B cell (primary cell): Measurements from ENCODE around the gene PDZD2. TPM values are rescaled to one million over a fixed set of nuclear protein-coding genes. Genes with fewer than 3 reads are reported as not detected.

Source experiments
- ATAC-seq: fragments of 200-7000 bp; cut with Tn5 transposase; one replicate; pipeline ENCODE4 v1.10.0; 2021; ENCODE audit warnings: low read depth, mild to moderate bottlenecking, moderate number of reproducible peaks, moderate library complexity
- CTCF ChIA-PET: fragments of 350-600 bp; sonication (Branson Sonifier 250); formaldehyde crosslinking; loops from one replicate; lab custom pipeline; 2021; ENCODE audit warnings: antibody characterized with exemption, inconsistent platforms; lab: Charles Lee
- POLR2A ChIA-PET: fragments of 350-600 bp; sonication (Branson Sonifier 250); formaldehyde crosslinking; loops from one replicate; lab custom pipeline; 2021; ENCODE audit warnings: antibody characterized with exemption; lab: Charles Lee
- DNase-seq: peaks from one replicate; pipeline ENCODE4 v3.0.0; 2013
- H2AFZ ChIP-seq: 2 replicates; pipeline ENCODE4 v1.6.1; 2012; ENCODE audit warnings: mild to moderate bottlenecking, low read depth, low read length; ENCODE audit not compliant: insufficient read depth, poor library complexity, severe bottlenecking
- H3K27ac ChIP-seq, 2 donors: 1 replicate in 1 of 2; 2 replicates in 1 of 2; pipeline ENCODE4 v1.5.1; 2012 to 2013; ENCODE audit warnings: low read length in 2 of 2, mild to moderate bottlenecking in 2 of 2, moderate library complexity in 1 of 2
- H3K27me3 ChIP-seq, 4 experiments: fragments of 200-600 bp in 1 of 4; sonication (generic) in 1 of 4; replicated peaks in 1 of 4; 1 replicate in 2 of 4; 2 replicates in 2 of 4; pipeline versions ENCODE4 v1.6.1 to v1.7.0; 2013 to 2016; ENCODE audit warnings: low read length in 3 of 4, mild to moderate bottlenecking in 2 of 4, mixed read lengths in 1 of 4, moderate library complexity in 1 of 4; ENCODE audit not compliant: insufficient read depth in 4 of 4, control insufficient read depth in 3 of 4; ENCODE audit errors: control extremely low read depth in 1 of 4
- H3K36me3 ChIP-seq, 2 experiments: replicated peaks in 1 of 2; 1 replicate in 1 of 2; 2 replicates in 1 of 2; pipeline versions ENCODE4 v1.6.1 to v1.7.1; 2013; ENCODE audit warnings: low read length in 1 of 2; ENCODE audit not compliant: insufficient read depth in 2 of 2, control insufficient read depth in 1 of 2; ENCODE audit errors: control extremely low read depth in 1 of 2, extremely low read depth in 1 of 2
- H3K4me1 ChIP-seq, 2 donors: fragments of 200-600 bp in 1 of 2; sonication (generic) in 1 of 2; 1 replicate in 1 of 2; 2 replicates in 1 of 2; pipeline versions ENCODE4 v1.5.1 to v1.6.1; 2013 to 2017; ENCODE audit warnings: low read length in 2 of 2; ENCODE audit not compliant: control insufficient read depth in 2 of 2, insufficient read depth in 2 of 2
- H3K4me2 ChIP-seq: replicated peaks from 2 replicates; pipeline ENCODE3; 2012; ENCODE audit warnings: mild to moderate bottlenecking, low read depth, low read length; ENCODE audit not compliant: poor library complexity, severe bottlenecking
- H3K4me3 ChIP-seq, 5 experiments: fragments of 200-600 bp in 1 of 5; sonication (generic) in 1 of 5; 1 replicate in 3 of 5; 2 replicates in 2 of 5; pipeline versions ENCODE4 v1.5.1 to v1.7.0; 2011 to 2016; ENCODE audit warnings: low read length in 4 of 5, mild to moderate bottlenecking in 4 of 5, low read depth in 2 of 5, control low read depth in 1 of 5, moderate library complexity in 1 of 5; ENCODE audit not compliant: insufficient read depth in 1 of 5; ENCODE audit errors: control extremely low read depth in 1 of 5, extremely low read depth in 1 of 5
- H3K79me2 ChIP-seq: fragments of 200-600 bp; sonication (generic); one replicate; pipeline ENCODE4 v1.6.0; 2016; ENCODE audit warnings: low read length; ENCODE audit not compliant: control insufficient read depth, insufficient read depth
- H3K9ac ChIP-seq: fragments of 200-600 bp; sonication (generic); 2 replicates; pipeline ENCODE4 v1.6.1; 2017; ENCODE audit warnings: mild to moderate bottlenecking, low read length, moderate library complexity
- H3K9me3 ChIP-seq, 3 donors: one replicate each; pipeline versions ENCODE4 v1.6.1 to v1.7.1; 2013; ENCODE audit warnings: low read length in 2 of 3; ENCODE audit not compliant: control insufficient read depth in 2 of 3, insufficient read depth in 1 of 3; ENCODE audit errors: control extremely low read depth in 1 of 3
- H4K20me1 ChIP-seq: 2 replicates; pipeline ENCODE4 v1.6.0; 2012; ENCODE audit warnings: mild to moderate bottlenecking, low read length; ENCODE audit not compliant: insufficient read depth, control insufficient read depth, poor library complexity, severe bottlenecking
- H3K27ac Mint-ChIP-seq: one replicate; pipeline ENCODE4 v1.8.0; 2021; ENCODE audit warnings: mixed read lengths
- H3K27me3 Mint-ChIP-seq: one replicate; pipeline ENCODE4 v1.8.0; 2021; ENCODE audit warnings: mixed read lengths
- H3K4me1 Mint-ChIP-seq: one replicate; pipeline ENCODE4 v1.8.0; 2021; ENCODE audit warnings: mixed read lengths
- H3K4me3 Mint-ChIP-seq: one replicate; pipeline ENCODE4 v1.8.0; 2021; ENCODE audit warnings: mixed read lengths
- H3K9me3 Mint-ChIP-seq: one replicate; pipeline ENCODE4 v1.8.0; 2022; ENCODE audit warnings: mixed read lengths; ENCODE audit not compliant: insufficient read depth
- CTCF ChIP-seq: fragments of 200-600 bp; IDR thresholded peaks from one replicate; pipeline ENCODE4 v1.8.0; 2022; ENCODE audit warnings: antibody characterized with exemption, mild to moderate bottlenecking
- EZH2 ChIP-seq: IDR thresholded peaks from 2 replicates; pipeline ENCODE4 v1.6.1; 2012; ENCODE audit warnings: borderline replicate concordance, low read depth, mild to moderate bottlenecking, moderate library complexity, low read length; ENCODE audit not compliant: insufficient read depth, poor library complexity, severe bottlenecking
- WGBS: methylation state at CpG from one replicate; pipeline ENCODE4 v1.1.5; 2013; ENCODE audit warnings: missing lambda C conversion rate; ENCODE audit not compliant: insufficient coverage; 5-methylcytosine and 5-hydroxymethylcytosine counted together
- intact Hi-C: fragments of 100-400 bp; cut with micrococcal nuclease; formaldehyde crosslinking; loops from one replicate; pipeline ENCODE4 v1.10.0; 2022
- polyA plus RNA-seq: library from polyadenylated mRNA; depleted of rRNA; stranded (reverse); fragments of >200 nt; gene quantifications from 2 replicates; pipeline ENCODE4 v1.2.3, GENCODE V29; 2012
- total RNA-seq, 2 donors: library from RNA; stranded (reverse); fragments of 120-200 nt in 1 of 2; gene quantifications; 1 replicate in 1 of 2; 2 replicates in 1 of 2; pipeline versions ENCODE4 v1.2.3 to v1.2.4, GENCODE V29; 2013 to 2022

The PDZD2 gene
- total and polyA plus RNA-seq, 2 donors (not counting 1 experiment from before 2014, with no cell fraction given) = not detected

GRCh38 chr5:31692561-31693221 lies 53.8 kb downstream of the PDZD2 start:
- Histone ChIP-seq H3K4me2 (no peak overlapping the region), H2AFZ (no peak overlapping the region), H3K79me2 (no peaks in the 10 kb centered on the region), H3K27ac (no peak overlapping the region), H3K4me1 (no peaks in the 10 kb centered on the region), H3K9ac (no peak overlapping the region), H3K9me3 (peaks cover 0 to 7% (median 0%) of the 10 kb centered on the region in 3 donors), H4K20me1 (no peaks in the 10 kb centered on the region), H3K27me3 (no peaks in the 10 kb centered on the region), H3K4me3 (no peak overlapping the region), H3K36me3 (no peaks in the 10 kb centered on the region)
- no peak for TF ChIP-seq EZH2
- no peak for TF ChIP-seq CTCF
- 96% methylated on average over 17 of the region's 17 CpGs for WGBS
- intact Hi-C loops = no loop called here
- ChIA-PET POLR2A (no interaction called here), CTCF (no interaction called here)
- Mint-ChIP-seq H3K4me3 (no peak overlapping the region), H3K4me1 (no peaks in the 10 kb centered on the region), H3K27ac (no peak overlapping the region), H3K9me3 (no peaks in the 10 kb centered on the region), H3K27me3 (no peaks in the 10 kb centered on the region)
- no peak for ATAC-seq
- no peak for DNase-seq

GRCh38 chr5:31698673-31699072 lies 59.7 kb downstream of the PDZD2 start:
- TF ChIP-seq EZH2 = no peak
- no peak for TF ChIP-seq CTCF
- Histone ChIP-seq H3K27ac (no peak overlapping the region), H3K36me3 (no peaks in the 10 kb centered on the region), H3K9me3 (no peaks in the 10 kb centered on the region), H3K4me1 (no peaks in the 10 kb centered on the region), H4K20me1 (no peaks in the 10 kb centered on the region), H3K79me2 (no peaks in the 10 kb centered on the region), H3K9ac (no peak overlapping the region), H3K4me3 (no peak overlapping the region), H2AFZ (no peak overlapping the region), H3K27me3 (peaks cover 0 to 3% (median 0%) of the 10 kb centered on the region in 4 experiments), H3K4me2 (no peak overlapping the region)
- peaks cover 7% of the 10 kb centered on the region for H3K27me3 Mint-ChIP-seq
- POLR2A ChIA-PET = no interaction called here
- H3K27ac Mint-ChIP-seq = no peak overlapping the region
- H3K4me3 Mint-ChIP-seq = no peak overlapping the region
- intact Hi-C loops = no loop called here
- H3K4me1 Mint-ChIP-seq = no peaks in the 10 kb centered on the region
- 95% methylated on average over 5 of the region's 7 CpGs for WGBS
- DNase-seq = no peak
- H3K9me3 Mint-ChIP-seq = no peaks in the 10 kb centered on the region
- ATAC-seq = no peak
- CTCF ChIA-PET = no interaction called here
